ENCODE measurements around the gene IL32.

Gene IL32

DNA sequence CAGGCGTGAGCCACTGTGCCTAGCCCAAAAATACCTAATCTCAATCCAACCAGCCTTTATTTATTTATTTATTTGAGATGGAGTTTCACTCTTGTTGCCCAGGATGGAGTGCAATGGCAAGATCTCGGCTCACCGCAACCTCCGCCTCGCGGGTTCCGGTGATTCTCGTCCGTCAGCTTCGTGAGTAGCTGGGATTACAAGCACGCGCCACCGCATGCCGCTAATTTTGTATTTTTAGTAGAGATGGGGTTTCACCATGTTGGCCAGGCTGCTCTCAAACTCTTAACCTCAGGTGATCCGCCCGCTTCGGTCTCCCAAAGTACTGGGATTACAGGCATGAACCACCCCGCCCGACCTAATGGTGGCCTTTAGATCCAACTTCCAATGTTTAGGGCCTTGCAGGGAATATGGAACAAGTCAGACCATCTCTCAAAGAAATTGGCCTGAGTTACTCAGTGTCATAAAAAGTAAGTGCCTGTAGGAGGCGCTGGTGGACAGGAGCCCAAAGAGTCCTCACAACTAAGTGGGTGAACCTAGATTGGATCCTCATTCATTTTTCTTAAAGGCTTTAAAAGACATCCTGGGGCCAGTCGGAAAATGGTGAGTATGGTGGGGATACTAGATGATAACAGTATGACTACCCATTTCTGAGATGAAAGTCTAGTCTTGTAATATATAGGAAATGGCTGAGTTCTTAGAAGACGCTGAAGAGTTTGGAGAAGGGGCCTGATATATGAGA, 29.0 kb downstream of the IL32 start:
- DNase-seq, result peak; percentile 40

DNA sequence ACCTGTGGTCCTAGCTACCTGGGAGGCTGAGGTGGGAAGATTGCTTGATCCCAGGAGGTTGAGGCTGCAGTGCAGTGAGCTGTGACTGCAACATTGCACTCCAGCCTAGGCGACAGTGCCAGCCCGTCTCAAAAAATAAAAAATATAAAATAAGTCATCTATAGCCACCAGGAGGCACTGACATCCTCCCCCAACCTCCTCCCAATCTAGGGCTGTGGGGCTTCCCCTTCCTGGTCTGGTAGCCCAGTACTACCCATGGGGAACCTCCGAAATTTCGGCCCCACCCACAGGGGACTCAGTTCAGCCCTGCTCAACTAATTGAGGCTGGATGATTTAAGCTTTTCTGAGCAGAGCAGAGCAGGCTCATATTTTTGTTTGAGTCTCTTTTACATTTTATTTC, 30.4 kb downstream of the IL32 start:
- DNase-seq, result peak; percentile 45

DNA sequence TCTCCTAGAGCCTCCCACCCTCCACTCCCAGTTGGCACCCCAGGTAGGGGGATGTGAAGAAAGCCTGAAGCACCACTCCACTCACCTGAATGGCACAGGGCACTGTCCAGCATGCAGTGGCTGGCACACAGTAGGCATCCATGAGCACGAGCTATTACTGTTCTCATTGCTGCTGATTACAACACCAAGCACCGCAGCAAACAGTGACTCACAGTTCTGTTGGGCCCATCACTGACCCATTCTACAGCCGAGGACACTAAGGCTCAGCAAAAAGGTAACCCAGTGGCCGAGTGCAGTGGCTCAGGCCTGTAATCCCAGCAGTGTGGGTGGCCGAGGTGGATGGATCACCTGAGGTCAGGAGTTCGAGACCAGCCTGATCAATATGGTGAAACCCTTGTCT, 30.9 kb downstream of the IL32 start:
- no peak for DNase-seq

DNA sequence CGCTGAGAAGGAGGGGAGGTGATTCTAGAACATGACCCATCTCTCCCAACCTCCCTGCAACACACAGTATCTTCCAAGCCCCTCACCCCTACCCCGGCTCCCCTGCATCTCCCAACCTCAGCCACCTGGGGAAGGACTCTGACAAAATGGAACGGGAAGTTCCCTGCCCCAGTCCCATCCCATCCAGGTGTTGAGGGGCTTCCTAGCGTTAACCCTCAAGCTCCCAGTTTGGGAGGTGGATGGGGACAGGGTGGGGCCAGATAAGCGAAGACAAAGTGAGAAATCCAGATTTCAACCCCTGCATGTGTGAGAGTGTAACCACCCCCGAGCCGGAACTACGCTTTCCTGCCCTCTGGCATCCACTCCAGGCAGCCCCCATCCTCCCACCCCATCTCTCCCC, 31.8 kb downstream of the IL32 start:
- DNase-seq, result no peak

DNA sequence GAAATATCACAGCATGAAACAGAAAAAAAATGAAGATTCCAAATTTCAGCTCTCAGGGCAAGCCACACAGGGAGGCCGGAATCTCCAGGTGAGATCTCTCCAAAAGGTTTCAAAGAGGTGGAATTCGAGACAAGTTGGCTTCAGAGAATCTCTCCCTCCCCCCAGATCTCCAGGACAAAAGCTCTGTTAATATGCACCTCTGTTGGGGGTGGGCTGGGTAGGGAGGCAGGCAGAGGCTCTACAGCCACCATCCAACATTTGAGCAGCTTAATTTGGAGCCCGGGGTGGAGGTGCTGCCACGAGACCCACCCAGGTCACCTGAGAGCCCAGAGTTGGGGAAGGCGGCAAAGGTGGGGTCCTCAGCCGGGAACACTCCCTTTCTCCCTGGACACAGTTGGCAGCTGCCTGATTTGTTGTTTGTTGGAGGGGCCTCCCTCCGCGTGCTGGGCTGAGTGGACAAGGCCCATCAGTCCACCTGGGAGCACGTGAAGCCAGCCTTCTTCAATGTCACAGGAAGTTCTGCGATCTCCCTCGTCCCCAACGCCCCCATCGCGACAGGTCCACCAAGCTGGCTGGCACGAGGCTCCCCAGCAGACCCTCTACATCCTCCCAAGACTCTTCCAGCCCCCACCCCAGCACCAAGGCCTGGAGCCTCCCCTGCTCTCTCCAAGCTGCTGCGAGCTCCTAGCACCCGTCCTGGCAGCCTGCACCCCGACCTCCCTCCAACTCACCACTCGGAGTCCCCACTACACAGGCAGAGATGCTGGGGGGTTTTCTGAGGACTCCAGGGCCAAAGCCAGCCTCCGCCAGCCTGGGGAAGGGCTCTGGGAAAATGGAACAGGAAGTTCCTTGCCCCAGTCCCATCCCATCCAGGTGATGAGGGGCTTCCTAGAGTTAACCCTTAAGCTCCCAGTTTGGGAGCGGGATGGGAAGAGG, 33.3 kb downstream of the IL32 start, which contains the start of gene ZSCAN10:
Gene ZSCAN10, minus strand, starts transcription at position 836 of the 936 bp plus-strand sequence. CDS start 6,357 bp downstream, outside the sequence.
- no peak for DNase-seq

DNA sequence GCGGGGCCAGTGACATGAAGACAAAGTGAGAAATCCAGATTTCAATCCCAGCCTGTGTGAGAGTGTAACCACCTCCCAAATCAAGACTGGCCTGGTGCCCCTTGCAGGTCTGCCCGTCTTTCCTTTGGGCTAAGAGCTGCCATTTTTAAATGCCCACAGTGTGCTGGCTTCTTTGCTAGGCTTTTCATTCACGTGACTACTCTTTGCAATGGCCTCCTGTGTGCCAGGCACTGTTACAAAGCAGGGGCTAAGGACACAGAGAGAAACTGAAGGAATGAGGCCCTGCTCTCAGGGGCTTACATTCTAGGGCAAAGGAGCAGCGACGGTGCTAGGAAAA, 33.9 kb downstream of the IL32 start:
- no peak for DNase-seq

DNA sequence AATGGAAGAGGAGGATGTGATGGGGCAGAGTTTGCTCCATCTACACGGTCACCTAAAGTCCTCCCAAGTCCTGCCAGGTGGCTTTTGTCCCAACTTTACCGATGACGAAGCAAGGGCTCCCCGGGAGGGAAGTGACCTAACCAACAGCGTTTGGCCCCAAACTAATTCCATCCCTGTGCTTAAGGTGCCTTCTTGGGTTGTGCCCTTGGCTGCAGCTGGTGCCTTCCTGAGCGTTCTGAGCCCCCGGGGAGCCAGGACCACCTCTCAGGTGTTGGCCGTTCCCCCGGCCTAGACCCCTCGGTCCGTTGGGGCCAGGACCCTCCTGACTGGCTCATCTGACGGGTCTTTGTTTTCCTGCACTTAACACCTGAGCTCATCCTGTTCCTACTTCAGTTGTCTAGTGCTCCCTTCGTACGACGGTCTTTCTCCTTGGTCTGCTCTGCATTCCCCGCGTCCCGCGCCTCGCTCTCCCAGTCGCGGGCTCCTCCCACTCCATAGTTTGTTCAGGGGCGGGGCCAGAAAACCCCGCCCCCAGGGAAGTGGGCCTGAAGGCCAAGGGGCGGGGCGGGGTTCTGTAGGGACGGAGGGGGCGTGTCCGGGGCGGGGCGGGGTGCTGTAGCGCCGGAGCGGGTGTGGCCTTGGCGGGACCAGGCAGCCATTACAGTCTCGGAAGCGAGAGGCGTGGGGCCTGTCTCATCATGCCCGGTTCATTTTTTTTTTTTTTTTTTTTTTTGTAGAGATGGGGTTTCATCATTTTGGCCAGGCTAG, 34.5 kb downstream of the IL32 start:
- peak; percentile 89 for DNase-seq

DNA sequence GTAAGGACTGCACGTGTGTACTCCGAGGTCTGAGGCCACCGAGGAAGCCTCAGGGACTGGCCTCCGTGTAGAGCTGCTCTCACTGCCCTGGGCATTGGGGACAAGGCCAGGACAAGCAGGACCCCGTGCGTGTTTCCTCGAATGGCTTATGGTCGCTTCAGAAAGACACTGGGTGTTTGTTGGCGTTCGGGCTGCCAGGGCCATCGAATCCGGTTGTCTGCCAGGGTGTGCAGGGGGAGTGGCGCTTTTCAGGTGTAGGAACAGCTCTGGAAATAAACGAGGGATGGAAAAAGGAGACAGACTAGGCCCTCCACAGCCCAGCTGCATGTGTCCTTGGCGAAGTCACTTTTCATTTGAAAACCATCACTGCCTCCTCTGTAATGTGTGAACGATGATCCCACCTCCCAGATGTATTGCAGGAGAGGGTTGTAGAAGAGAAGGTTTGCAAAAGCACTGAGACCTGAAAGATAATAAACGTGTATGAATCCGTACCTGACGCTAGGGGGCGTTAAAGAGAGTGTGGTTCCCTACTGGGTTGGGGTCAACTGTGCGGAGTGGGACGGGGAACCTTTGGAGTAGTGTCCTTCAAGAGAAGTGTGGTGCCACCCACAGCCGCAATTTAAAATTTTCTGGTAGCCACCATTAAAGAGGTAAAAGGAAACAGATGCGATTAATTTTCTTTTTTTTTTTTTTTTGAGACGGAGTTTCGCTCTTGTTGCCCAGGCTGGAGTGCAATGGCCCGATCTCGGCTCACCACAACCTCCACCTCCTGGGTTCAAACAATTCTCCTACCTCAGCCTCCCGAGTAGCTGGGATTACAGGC, 35.8 kb downstream of the IL32 start:
- DNase-seq, result no peak

DNA sequence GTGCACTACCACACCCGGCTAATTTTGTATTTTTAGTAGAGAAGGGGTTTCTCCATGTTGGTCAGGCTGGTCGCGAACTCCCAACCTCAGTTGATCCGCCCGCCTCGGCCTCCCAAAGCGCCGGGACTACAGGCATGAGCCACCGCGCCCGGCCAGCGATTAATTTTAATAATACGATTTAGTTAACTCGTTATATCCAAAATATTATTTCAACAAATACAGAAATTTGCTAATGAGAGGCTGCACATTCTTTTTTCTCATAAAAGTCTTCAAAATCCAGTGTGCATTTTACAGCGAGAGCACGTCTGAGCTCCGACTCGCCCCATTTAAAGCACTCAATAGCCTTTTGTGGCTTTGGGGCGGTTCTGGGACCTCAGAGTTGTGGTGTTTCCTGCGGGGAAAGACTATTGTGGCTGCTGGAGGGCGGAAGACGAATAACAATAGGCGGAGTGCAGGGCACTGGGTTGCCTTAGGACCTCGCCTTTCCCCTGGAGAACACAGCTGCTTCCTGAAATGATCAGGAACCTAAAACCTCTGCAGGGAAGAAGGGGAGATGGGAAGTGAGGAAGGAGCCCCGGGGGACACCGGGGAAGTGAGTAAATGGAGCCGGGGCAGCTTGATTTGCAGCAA, 36.5 kb downstream of the IL32 start:
- DNase-seq, result no peak

DNA sequence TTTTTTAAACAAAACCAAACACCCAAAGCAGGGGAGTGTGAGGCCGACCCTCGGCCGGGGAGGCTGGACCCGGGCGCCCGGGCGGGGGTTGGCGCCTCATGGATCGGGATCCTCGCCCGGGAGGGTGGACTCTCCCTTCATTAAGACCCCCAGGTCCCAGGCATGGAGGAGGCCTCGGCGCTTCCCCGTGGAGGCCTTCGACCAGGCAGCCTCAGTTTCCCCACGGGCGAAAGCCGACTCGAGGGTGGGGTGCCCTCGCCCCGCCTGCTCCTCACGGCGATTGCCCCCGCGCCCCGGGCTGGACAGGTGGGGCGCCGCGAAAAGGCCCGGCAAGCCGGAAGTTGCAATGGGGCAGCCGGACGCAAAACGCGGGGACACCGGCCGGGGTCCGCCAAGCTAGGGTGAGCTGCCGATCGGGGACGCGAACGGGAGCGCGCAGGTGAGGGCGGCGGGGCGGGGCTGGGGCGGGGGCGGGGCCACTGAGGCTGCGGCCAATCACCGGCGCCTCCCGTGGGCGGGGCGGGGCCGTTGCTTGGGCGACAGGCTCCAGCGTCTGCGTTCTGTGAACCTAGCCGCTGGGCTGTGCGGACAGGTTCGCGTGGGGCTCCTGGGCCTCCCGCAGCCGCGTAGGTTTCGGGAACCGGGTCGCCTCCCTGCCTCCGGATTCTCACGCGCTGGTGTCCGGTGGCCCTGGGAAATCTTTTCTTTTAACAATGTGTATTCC, 40.9 kb downstream of the IL32 start:
- DNase-seq, result peak; percentile 86

DNA sequence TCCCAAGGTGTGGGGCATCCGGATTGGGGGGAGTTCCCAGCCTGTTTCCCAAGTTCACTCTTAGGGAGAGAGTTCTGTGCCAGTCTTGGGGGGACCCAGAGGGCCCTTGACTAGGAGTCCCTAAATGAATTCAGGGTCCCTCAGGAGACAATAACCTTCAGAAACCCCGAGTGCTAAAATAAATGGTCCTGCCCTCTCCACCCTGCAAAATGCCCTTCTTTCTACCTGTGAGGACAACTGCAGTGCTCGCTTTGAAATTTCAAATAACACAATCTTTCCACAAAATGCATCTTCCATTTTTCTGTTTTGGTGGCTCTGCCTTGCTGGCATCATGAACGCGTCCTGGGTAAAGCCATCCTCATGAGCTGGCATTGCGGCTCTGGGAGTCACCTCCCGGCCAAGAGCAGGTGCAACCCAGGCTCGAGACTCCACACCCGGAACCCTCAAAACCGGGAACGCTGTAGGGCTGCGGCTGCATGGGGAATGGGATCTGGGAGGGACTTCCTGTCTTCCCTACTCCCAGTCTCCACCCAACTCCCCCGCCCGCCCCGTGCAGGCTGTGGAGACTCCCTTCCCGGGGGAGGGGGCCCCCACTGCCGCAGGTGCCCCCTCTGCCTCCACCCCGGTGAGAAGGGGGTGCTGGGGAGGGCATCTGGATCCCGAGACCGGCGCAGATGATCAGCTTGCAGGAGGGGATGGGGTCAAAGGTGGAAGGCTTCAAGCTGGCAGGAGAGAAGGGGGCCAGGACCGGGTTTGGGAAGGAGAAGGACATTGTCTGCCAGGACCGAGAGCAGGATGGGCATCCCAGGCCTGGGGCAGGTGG, 46.8 kb downstream of the IL32 start, which contains the start of gene ZNF205:
Gene ZNF205, plus strand, starts transcription at position 529 of the 823 bp plus-strand sequence. CDS start 845 bp downstream, outside the sequence.
- no peak for DNase-seq

DNA sequence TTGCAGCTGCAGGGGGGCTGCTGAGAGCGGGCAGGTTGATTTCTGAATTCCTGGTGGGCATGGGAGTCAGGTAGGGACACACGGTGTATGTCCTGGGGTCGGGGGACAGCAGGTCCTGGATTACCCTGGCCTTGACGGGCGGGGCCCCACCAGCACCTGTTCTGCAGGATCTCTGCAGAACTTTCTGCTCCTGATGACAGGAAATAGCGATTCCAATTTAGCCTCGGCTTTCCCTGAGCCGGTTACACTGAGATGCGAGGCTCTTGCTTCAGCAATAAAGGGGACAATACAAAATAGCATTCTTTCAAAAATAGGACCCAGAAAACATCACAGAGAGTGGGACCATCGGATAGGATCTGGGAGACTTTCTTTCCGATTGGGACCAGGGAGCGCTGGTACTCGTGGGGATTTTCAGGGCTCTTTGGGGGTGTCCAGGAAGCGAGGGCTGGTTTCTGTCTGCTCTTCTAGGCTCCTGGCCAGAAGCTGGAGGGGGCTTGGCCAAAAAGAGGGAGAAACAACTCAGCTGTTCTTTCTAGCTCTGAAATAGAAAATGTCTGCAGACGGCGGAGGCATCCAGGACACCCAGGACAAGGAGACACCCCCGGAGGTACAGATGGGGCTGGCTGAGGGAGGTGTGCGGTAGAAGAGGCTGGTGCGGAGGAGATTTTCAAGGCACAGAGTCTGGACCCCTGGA, 47.6 kb downstream of the IL32 start:
- no peak for DNase-seq

DNA sequence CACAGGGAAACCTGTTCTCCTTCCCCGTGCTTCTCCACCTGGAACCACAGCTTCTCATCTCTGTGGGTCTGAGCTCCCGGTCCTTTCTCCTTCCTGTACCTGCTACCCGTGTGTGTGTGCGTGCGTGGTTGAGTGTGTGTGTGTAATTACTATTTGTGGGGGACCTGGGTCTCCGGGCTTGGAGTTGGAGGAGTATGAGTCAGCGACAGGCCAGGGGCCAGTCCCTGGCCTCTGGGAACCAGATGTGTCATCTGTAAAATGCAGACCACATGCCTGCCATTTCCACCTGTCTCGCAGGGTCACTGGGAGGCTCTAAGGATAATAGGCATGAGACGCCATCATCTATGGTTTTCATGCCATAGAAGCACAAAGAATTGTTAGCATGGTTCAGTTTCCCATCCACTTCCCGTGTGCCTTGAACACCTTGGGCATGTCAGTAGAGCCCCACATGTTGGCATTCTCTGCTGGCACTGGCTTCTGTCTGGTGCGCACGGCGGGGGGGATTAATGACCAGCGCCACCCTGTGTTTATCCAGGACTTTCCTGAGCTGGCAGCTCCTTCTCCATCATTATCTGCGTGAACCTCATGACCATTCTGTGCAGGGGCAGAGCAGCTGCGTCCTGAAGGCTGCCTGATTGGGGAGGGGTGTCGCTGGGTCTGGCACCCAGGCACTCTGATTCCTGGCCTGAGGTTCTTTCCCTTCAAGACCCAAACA, 48.5 kb downstream of the IL32 start:
- DNase-seq, result no peak

DNA sequence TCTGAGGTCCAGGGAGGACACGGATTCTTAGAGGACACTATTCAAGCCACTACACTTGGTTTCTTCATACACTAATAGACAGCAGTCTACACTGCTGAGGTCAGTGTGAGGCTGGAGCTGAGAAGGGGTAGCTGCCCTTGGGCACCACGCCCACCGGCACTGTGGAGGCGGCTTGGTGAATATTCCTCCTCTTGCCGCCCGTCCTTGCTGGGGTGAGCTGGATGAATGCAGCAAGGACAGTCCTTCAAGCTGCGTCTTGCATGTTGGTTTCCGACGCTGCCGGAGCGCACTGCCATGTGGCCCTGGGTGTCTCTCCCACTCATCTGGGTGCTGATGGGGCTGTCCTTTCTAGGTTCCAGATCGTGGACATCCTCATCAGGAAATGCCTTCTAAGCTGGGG, 49.6 kb downstream of the IL32 start:
- no peak for DNase-seq

DNA sequence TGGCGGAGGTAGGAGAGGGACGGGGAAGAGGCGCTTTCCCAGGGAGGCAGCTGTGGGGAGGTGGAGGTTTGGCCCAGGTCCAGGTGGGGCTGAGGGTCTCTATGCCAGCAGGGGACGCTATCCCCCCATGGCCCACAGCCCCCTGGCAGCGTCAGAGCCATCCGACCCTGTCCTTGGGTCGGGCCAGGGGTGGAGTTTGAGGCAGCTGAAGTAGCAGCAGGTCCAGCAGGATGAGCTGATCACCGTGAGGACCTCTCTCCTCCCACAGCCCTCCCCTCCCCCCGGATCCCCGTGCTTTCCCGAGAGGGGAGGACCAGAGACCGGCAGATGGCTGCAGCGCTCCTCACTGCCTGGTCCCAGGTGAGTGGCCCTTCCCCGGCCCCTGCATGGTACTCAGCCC, 50.1 kb downstream of the IL32 start:
- no peak for DNase-seq

DNA sequence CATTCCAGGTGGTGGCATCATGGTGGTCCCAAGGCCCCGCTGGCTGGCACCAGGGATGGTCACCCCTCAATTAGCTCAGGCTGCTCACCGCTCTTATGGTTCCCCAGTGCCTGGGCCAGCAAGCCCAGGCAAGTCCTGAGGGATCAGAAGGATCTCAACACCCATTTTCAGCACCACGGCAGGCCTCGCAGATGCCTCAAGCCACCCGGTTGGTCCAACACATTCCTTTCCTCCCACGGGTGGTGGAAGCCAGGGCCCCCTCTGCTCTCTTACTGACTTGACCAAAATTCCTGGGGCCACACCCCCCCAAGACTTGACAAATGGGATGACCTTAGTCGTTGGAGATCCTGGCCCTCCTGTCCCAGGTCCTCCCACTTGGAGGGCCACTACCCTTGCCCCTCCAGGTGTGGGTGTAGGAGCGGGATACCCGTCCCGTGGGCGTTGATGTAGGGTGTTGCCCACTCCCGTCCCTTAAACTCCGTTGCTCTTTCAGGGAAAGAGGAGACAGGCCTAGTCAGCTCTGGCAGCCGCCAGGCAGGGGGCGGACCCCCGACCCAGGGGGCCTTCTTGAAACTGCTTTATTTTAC, 52.9 kb downstream of the IL32 start:
- no peak for DNase-seq

DNA sequence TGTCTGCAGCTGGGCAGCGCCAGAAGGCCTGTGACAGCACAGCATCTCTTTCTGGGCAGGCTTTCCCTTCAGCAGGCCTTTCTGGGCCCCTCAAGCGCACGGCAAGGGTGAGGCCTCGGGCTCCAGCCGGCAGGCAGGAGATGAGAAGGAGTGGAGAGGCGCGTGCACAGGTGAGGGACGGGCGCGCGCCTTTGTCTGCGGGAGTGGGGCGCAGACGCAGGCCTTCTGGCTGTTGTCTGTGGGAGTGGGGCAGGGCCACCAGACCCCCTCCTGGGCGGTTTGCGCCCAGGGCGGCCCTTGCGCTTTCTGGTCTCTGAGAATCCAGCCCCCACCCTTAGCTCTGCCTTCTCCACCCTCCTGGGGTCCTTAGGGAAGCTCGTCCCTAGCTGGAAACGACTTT, 53.4 kb downstream of the IL32 start:
- no peak for DNase-seq

Measured in T-helper 9 cell (primary cell).